ENCODE results near the gene GP5. TPM values are rescaled to one million over a fixed set of nuclear protein-coding genes. Genes with fewer than 3 reads are reported as not detected.

The GP5 gene
- total RNA-seq, 1 experiment from 2014 or later: not detected

DNA sequence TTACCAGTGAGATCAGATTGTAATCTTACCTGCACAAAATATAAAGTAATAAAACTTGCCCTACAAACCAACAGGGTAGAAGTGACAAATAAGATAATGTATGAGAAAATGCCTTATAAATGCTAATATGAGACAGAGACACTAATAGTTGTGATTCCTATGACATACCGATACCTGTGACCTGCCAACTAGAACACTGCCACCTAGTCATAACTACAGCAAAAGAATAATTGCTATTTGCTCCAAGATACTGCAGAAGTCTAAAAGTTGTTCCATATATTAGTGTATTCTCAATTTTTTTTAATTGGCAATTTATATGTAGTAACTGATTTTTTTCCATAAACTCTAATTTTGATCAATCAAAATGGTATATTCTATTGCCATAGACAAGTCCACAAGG lies 25.3 kb upstream of the GP5 start:
- DNase-seq: no peak
- intact Hi-C loops (cut with micrococcal nuclease; ENCODE audit: unreplicated experiment): loop anchor here (2.0 kb wide), 1 partner anchor 18 kb away; no protein-coding TSS in a partner anchor
- H3K4me2 ChIP-seq: no peak overlapping the region
- no peaks in the 10 kb centered on the region for H3K79me2 ChIP-seq (ENCODE audit: low read depth)
- no TSS peak for BruUV-seq (replicated peaks)
- H3K9me3 ChIP-seq (ENCODE audit: insufficient read depth, low read depth): no peaks in the 10 kb centered on the region
- H3K27me3 ChIP-seq (ENCODE audit: insufficient read depth, low read depth): no peaks in the 10 kb centered on the region
- H3K4me1 ChIP-seq (replicated peaks; ENCODE audit: insufficient read depth): no peaks in the 10 kb centered on the region
- peaks cover 71% of the 10 kb centered on the region for H3K36me3 ChIP-seq (ENCODE audit: low read depth)
- no peak overlapping the region for H3K4me3 ChIP-seq
- TF ChIP-seq, protein P1, sequence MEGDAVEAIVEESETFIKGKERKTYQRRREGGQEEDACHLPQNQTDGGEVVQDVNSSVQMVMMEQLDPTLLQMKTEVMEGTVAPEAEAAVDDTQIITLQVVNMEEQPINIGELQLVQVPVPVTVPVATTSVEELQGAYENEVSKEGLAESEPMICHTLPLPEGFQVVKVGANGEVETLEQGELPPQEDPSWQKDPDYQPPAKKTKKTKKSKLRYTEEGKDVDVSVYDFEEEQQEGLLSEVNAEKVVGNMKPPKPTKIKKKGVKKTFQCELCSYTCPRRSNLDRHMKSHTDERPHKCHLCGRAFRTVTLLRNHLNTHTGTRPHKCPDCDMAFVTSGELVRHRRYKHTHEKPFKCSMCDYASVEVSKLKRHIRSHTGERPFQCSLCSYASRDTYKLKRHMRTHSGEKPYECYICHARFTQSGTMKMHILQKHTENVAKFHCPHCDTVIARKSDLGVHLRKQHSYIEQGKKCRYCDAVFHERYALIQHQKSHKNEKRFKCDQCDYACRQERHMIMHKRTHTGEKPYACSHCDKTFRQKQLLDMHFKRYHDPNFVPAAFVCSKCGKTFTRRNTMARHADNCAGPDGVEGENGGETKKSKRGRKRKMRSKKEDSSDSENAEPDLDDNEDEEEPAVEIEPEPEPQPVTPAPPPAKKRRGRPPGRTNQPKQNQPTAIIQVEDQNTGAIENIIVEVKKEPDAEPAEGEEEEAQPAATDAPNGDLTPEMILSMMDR (conservative IDR thresholded peaks at IDR 0.05): no peak; the same call in 1 of the 2 replicates
- TF ChIP-seq EZH2 (IDR thresholded peaks at IDR 0.05; ENCODE audit: low read depth): no peak
- H4K20me1 ChIP-seq (ENCODE audit: insufficient read depth): peaks cover 26% of the 10 kb centered on the region; the same call in 1 of the 2 replicates
- peaks cover 80% of the 10 kb centered on the region for H3F3A ChIP-seq (ENCODE audit: insufficient read depth, low read depth)
- no peak overlapping the region for H3K27ac ChIP-seq
- CTCF ChIA-PET: no interaction called here
- POLR2A ChIA-PET (ENCODE audit: unreplicated experiment): no interaction called here
- no peaks in the 10 kb centered on the region for H3K9me2 ChIP-seq (ENCODE audit: insufficient read depth)
- no peak overlapping the region for H2AFZ ChIP-seq

DNA sequence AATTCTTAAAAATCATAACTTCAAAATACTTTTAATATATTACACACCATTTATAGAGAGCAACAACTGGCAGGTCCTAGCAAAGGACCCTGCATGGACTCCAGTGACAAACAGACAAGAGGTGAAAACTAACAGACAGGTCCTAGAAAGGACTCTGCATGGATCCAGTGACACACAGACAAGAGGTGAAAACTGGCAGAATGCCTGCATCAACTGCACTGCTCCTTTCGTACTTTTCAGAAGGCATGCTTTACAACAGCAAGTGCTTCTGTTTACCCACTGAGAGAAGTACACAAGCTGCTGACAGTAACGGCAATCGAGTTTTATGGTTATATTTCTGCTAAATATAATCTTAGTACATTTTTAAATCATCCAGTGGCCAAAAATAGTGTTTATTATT lies 24.3 kb upstream of the GP5 start:
- ChIA-PET CTCF (no interaction called here), POLR2A (ENCODE audit: unreplicated experiment) (interaction anchor here (0.6 kb wide), 2 partner anchors 13 to 216 kb away, joined by 5 to 8 read pairs; no protein-coding TSS in a partner anchor)
- no peaks in the 10 kb centered on the region for H3K9me2 ChIP-seq (ENCODE audit: insufficient read depth)
- peaks cover 80% of the 10 kb centered on the region for H3F3A ChIP-seq (ENCODE audit: insufficient read depth, low read depth)
- H4K20me1 ChIP-seq (ENCODE audit: insufficient read depth): peaks cover 26% of the 10 kb centered on the region; the same call in 1 of the 2 replicates
- no peaks in the 10 kb centered on the region for H3K27me3 ChIP-seq (ENCODE audit: insufficient read depth, low read depth)
- DNase-seq: no peak
- no peaks in the 10 kb centered on the region for H3K9me3 ChIP-seq (ENCODE audit: insufficient read depth, low read depth)
- BruUV-seq (replicated peaks): no TSS peak
- no peaks in the 10 kb centered on the region for H3K4me1 ChIP-seq (replicated peaks; ENCODE audit: insufficient read depth)
- H3K4me3 ChIP-seq: no peak overlapping the region
- H3K27ac ChIP-seq: no peak overlapping the region
- H2AFZ ChIP-seq: no peak overlapping the region
- no peaks in the 10 kb centered on the region for H3K79me2 ChIP-seq (ENCODE audit: low read depth)
- no peak overlapping the region for H3K4me2 ChIP-seq
- intact Hi-C loops (cut with micrococcal nuclease; ENCODE audit: unreplicated experiment): no loop called here
- TF ChIP-seq, protein P1 (conservative IDR thresholded peaks at IDR 0.05): no peak
- TF ChIP-seq EZH2 (IDR thresholded peaks at IDR 0.05; ENCODE audit: low read depth): no peak
- H3K36me3 ChIP-seq (ENCODE audit: low read depth): peaks cover 72% of the 10 kb centered on the region

DNA sequence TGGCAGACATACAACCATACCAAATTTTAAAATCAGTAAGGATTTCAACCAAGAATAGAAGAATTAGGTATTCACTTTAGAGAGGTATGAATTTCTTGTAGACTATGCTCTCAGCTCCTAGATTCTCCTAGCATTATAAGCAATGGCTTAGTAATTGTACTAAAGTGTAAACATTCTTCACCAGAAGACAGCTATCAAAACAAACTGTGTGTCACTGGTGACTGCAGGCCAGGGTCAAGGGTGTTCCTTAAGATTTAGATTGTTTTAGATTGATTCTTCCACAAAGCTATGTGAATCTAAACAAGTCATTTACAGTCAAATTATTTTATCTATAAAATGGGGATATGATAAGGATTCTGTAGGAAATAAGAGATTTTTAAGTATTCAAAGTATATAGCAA lies 23.1 kb upstream of the GP5 start:
- Histone ChIP-seq H3K9me3 (ENCODE audit: insufficient read depth, low read depth) (no peaks in the 10 kb centered on the region), H3K79me2 (ENCODE audit: low read depth) (no peaks in the 10 kb centered on the region), H3K27me3 (ENCODE audit: insufficient read depth, low read depth) (no peaks in the 10 kb centered on the region), H4K20me1 (ENCODE audit: insufficient read depth) (peaks cover 26% of the 10 kb centered on the region; the same call in 1 of the 2 replicates), H2AFZ (no peak overlapping the region), H3K4me3 (no peak overlapping the region), H3K36me3 (ENCODE audit: low read depth) (peaks cover 70% of the 10 kb centered on the region), H3F3A (ENCODE audit: insufficient read depth, low read depth) (peaks cover 80% of the 10 kb centered on the region), H3K27ac (peak overlapping the region; percentile 3; the same call in 1 of the 2 replicates), H3K9me2 (ENCODE audit: insufficient read depth) (no peaks in the 10 kb centered on the region), H3K4me2 (no peak overlapping the region), H3K4me1 (replicated peaks; ENCODE audit: insufficient read depth) (no peaks in the 10 kb centered on the region)
- no peak for TF ChIP-seq EZH2 (IDR thresholded peaks at IDR 0.05; ENCODE audit: low read depth)
- TF ChIP-seq, protein P1 (conservative IDR thresholded peaks at IDR 0.05): no peak
- ChIA-PET CTCF (no interaction called here), POLR2A (ENCODE audit: unreplicated experiment) (interaction anchor here (0.6 kb wide), 1 partner anchor 211 kb away, joined by 3 read pairs; no protein-coding TSS in a partner anchor)
- DNase-seq: no peak
- intact Hi-C loops (cut with micrococcal nuclease; ENCODE audit: unreplicated experiment): no loop called here
- BruUV-seq (replicated peaks): no TSS peak
